HEK293 (cell line): ENCODE results near the gene PIP5K1C.
A peak's percentile ranks its signal among the peaks of the same experiment; 100 is the strongest.

Experiments
- CTCF ChIA-PET: fragments of 350-600 bp; formaldehyde crosslinking; extraction: SDS; loops from one replicate; lab custom pipeline; 2021; ENCODE audit warnings: antibody characterized with exemption; lab: Yijun Ruan, JAX
- POLR2A ChIA-PET: fragments of 300-600 bp; formaldehyde crosslinking; extraction: SDS; loops from one replicate; lab custom pipeline; 2020; ENCODE audit warnings: antibody characterized with exemption, inconsistent platforms; lab: Yijun Ruan, JAX
- H3K27ac ChIP-seq: fragments of 200-500 bp; sonication (Bioruptor generic); 2 replicates; pipeline ENCODE4 v1.5.1; 2014; ENCODE audit warnings: low read depth, low read length, control low read depth, inconsistent platforms; ENCODE audit errors: extremely low read depth
- H3K36me3 ChIP-seq, 2 experiments: fragments of 200-500 bp in 1 of 2; sonication (Bioruptor generic) in 1 of 2; 1 replicate in 1 of 2; 2 replicates in 1 of 2; pipeline ENCODE4 v1.5.1; 2014 to 2017; ENCODE audit warnings: inconsistent platforms in 2 of 2, low read length in 2 of 2; ENCODE audit not compliant: control insufficient read depth in 2 of 2, insufficient read depth in 1 of 2
- H3K4me1 ChIP-seq: fragments of 200-500 bp; sonication (Bioruptor generic); 2 replicates; pipeline ENCODE4 v1.5.1; 2014; ENCODE audit warnings: mild to moderate bottlenecking, low read length, inconsistent platforms; ENCODE audit not compliant: control insufficient read depth, insufficient read depth
- H3K4me3 ChIP-seq: 2 replicates; pipeline ENCODE4 v1.5.1; 2011; ENCODE audit warnings: low read depth, mild to moderate bottlenecking, control low read depth, low read length, moderate library complexity
- H3K9me3 ChIP-seq: fragments of 200-500 bp; sonication (Bioruptor generic); 2 replicates; pipeline ENCODE4 v1.5.1; 2014; ENCODE audit warnings: low read depth, low read length, inconsistent platforms; ENCODE audit not compliant: control insufficient read depth, insufficient read depth
- CTCF ChIP-seq: fragments of 450-650 bp; formaldehyde crosslinking; IDR thresholded peaks from 2 replicates; pipeline ENCODE4 v1.5.1; 2016; ENCODE audit warnings: missing biosample characterization, missing genetic modification characterization
- ZBTB17 ChIP-seq: fragments of 450-650 bp; formaldehyde crosslinking; IDR thresholded peaks from 2 replicates; pipeline ENCODE4 v1.5.1; 2016; ENCODE audit warnings: missing biosample characterization, missing genetic modification characterization
- ZFHX2 ChIP-seq: fragments of 450-650 bp; formaldehyde crosslinking; conservative IDR thresholded peaks from 2 replicates; pipeline ENCODE4 v1.5.1; 2016; ENCODE audit warnings: missing biosample characterization, missing genetic modification characterization
- ZFP37 ChIP-seq: fragments of 450-650 bp; formaldehyde crosslinking; IDR thresholded peaks from 2 replicates; pipeline ENCODE4 v1.5.1; 2016; ENCODE audit warnings: missing biosample characterization, missing genetic modification characterization
- ZNF114 ChIP-seq: fragments of 450-650 bp; formaldehyde crosslinking; IDR thresholded peaks from 2 replicates; pipeline ENCODE4 v1.5.0; 2017; ENCODE audit warnings: missing biosample characterization, missing genetic modification characterization
- ZNF2 ChIP-seq: fragments of 450-650 bp; formaldehyde crosslinking; IDR thresholded peaks from 2 replicates; pipeline ENCODE4 v1.5.1; 2016; ENCODE audit warnings: missing biosample characterization, missing genetic modification characterization
- ZNF366 ChIP-seq: fragments of 450-650 bp; formaldehyde crosslinking; conservative IDR thresholded peaks from 2 replicates; pipeline ENCODE4 v1.5.1; 2016; ENCODE audit warnings: missing biosample characterization, missing genetic modification characterization
- ZNF398 ChIP-seq: fragments of 450-650 bp; formaldehyde crosslinking; IDR thresholded peaks from 2 replicates; pipeline ENCODE4 v1.5.1; 2017; ENCODE audit warnings: missing biosample characterization, missing genetic modification characterization
- ZNF473 ChIP-seq: fragments of 450-650 bp; formaldehyde crosslinking; IDR thresholded peaks from 2 replicates; pipeline ENCODE4 v1.5.1; 2017; ENCODE audit warnings: missing biosample characterization, missing genetic modification characterization
- ZNF555 ChIP-seq: fragments of 450-650 bp; formaldehyde crosslinking; conservative IDR thresholded peaks from 2 replicates; pipeline ENCODE4 v1.5.1; 2017; ENCODE audit warnings: missing biosample characterization, mild to moderate bottlenecking, missing genetic modification characterization, inconsistent platforms
- TF ChIP-seq, protein P1 (sequence below): fragments of 450-650 bp; formaldehyde crosslinking; IDR thresholded peaks from 2 replicates; pipeline ENCODE4 v1.5.1; 2016; ENCODE audit warnings: missing biosample characterization, missing genetic modification characterization
- TF ChIP-seq, protein P2 (sequence below): IDR thresholded peaks from 2 replicates; pipeline ENCODE4 v1.6.1; 2011; ENCODE audit warnings: mild to moderate bottlenecking, low read depth, low read length, borderline replicate concordance

PIP5K1C gene

GRCh38 chr19:3698974-3699740 lies 1.1 kb downstream of the PIP5K1C start:
- Histone ChIP-seq H3K9me3 (no peaks in the 10 kb centered on the region), H3K36me3 (peaks cover 0 to 3% of the 10 kb centered on the region in 2 experiments; a peak in 1 of 3 replicates), H3K4me3 (peak overlapping the region; percentile 69)
- CTCF ChIA-PET = interaction anchor here (0.7 to 2.9 kb wide), 7 partner anchors 9 to 289 kb away, joined by 3 to 25 read pairs (median 3); no protein-coding TSS in a partner anchor
- peak; percentile 61 for TF ChIP-seq ZBTB17 (tag by site-specific recombination)
- TF ChIP-seq ZFHX2 (tag by site-specific recombination) = peak; percentile 27
- TF ChIP-seq ZNF398 (tag by site-specific recombination) = 0 out of 2 replicates have a peak, but pooled peaks have one; percentile 29
- TF ChIP-seq ZNF473 = no peak
- 0 out of 2 replicates have a peak, but pooled peaks have one; percentile 20 for TF ChIP-seq ZNF366
- no peak for TF ChIP-seq ZNF2 (tag by site-specific recombination)
- TF ChIP-seq CTCF (tag by site-specific recombination) = 0 out of 2 replicates have a peak, but pooled peaks have one; percentile 15
- TF ChIP-seq, all 188 proteins: peak for 5
- POLR2A ChIA-PET = interaction anchor here (0.6 to 1.3 kb wide), 4 partner anchors 9 to 63 kb away, joined by 3 to 6 read pairs (median 4); partner anchors contain the start of gene MRPL54
- peak overlapping the region; percentile 31; the same call in 1 of the 2 replicates for H3K27ac ChIP-seq
- H3K4me1 ChIP-seq = no peaks in the 10 kb centered on the region

- CTCF ChIA-PET = interaction anchor here (1.1 to 2.9 kb wide), 3 partner anchors 20 to 32 kb away, joined by 3 to 25 read pairs (median 7); no protein-coding TSS in a partner anchor
- Histone ChIP-seq H3K27ac (no peak overlapping the region), H3K4me3 (no peak overlapping the region), H3K9me3 (no peaks in the 10 kb centered on the region), H3K36me3 (peaks cover 0 to 3% of the 10 kb centered on the region in 2 experiments; a peak in 1 of 3 replicates), H3K4me1 (no peaks in the 10 kb centered on the region)
- TF ChIP-seq, protein P1, sequence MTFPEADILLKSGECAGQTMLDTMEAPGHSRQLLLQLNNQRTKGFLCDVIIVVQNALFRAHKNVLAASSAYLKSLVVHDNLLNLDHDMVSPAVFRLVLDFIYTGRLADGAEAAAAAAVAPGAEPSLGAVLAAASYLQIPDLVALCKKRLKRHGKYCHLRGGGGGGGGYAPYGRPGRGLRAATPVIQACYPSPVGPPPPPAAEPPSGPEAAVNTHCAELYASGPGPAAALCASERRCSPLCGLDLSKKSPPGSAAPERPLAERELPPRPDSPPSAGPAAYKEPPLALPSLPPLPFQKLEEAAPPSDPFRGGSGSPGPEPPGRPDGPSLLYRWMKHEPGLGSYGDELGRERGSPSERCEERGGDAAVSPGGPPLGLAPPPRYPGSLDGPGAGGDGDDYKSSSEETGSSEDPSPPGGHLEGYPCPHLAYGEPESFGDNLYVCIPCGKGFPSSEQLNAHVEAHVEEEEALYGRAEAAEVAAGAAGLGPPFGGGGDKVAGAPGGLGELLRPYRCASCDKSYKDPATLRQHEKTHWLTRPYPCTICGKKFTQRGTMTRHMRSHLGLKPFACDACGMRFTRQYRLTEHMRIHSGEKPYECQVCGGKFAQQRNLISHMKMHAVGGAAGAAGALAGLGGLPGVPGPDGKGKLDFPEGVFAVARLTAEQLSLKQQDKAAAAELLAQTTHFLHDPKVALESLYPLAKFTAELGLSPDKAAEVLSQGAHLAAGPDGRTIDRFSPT (tag by site-specific recombination) = 0 out of 2 replicates have a peak, but pooled peaks have one; percentile 20
- TF ChIP-seq, protein P2, sequence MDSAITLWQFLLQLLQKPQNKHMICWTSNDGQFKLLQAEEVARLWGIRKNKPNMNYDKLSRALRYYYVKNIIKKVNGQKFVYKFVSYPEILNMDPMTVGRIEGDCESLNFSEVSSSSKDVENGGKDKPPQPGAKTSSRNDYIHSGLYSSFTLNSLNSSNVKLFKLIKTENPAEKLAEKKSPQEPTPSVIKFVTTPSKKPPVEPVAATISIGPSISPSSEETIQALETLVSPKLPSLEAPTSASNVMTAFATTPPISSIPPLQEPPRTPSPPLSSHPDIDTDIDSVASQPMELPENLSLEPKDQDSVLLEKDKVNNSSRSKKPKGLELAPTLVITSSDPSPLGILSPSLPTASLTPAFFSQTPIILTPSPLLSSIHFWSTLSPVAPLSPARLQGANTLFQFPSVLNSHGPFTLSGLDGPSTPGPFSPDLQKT = no peak
- TF ChIP-seq ZNF555 (tag by site-specific recombination) (no peak), ZNF114 (no peak), ZFP37 (tag by site-specific recombination) (no peak)
- POLR2A ChIA-PET = interaction anchor here (0.6 to 1.0 kb wide), 2 partner anchors 8 to 57 kb away, joined by 4 to 6 read pairs; no protein-coding TSS in a partner anchor
Measured at GRCh38 chr19:3698386-3698950, 1.8 kb downstream of the PIP5K1C start.
